Natural killer cell (primary cell): ENCODE results near the gene NELL2. TPM values are rescaled to one million over a fixed set of nuclear protein-coding genes. Genes with fewer than 3 reads are reported as not detected.

Experiments
- ATAC-seq, 3 donors: fragments of 150-1000 bp in 2 of 3; fragments of 200-7000 bp in 1 of 3; cut with Tn5 transposase; 1 replicate in 1 of 3; 2 replicates in 2 of 3; pipeline ENCODE4 v1.10.0; 2021; ENCODE audit warnings: mild to moderate bottlenecking in 2 of 3, moderate library complexity in 2 of 3
- DNase-seq, 2 donors: peaks; one replicate each; pipeline versions ENCODE4 v3.0.0 to v3.0.0-alpha.2; 2013 to 2021; ENCODE audit warnings: mixed read lengths in 1 of 2
- H3K27ac ChIP-seq: one replicate; pipeline ENCODE4 v1.5.1; 2013; ENCODE audit warnings: mild to moderate bottlenecking, low read length
- H3K27me3 ChIP-seq: one replicate; pipeline ENCODE4 v1.6.1; 2013; ENCODE audit warnings: low read length; ENCODE audit not compliant: control insufficient read depth, insufficient read depth
- H3K36me3 ChIP-seq: one replicate; pipeline ENCODE4 v1.6.1; 2013; ENCODE audit warnings: low read length; ENCODE audit not compliant: control insufficient read depth, insufficient read depth
- H3K4me1 ChIP-seq: one replicate; pipeline ENCODE4 v1.6.1; 2013; ENCODE audit warnings: low read length; ENCODE audit not compliant: control insufficient read depth, insufficient read depth
- H3K4me3 ChIP-seq: one replicate; pipeline ENCODE4 v1.5.1; 2013; ENCODE audit warnings: low read length
- H3K9me3 ChIP-seq: one replicate; pipeline ENCODE4 v1.6.1; 2013; ENCODE audit warnings: low read length; ENCODE audit not compliant: control insufficient read depth, insufficient read depth
- H3K27ac Mint-ChIP-seq, 2 donors: one replicate each; pipeline ENCODE4 v1.8.0; 2022; ENCODE audit warnings: mild to moderate bottlenecking in 2 of 2, mixed read lengths in 2 of 2, moderate library complexity in 1 of 2
- H3K27me3 Mint-ChIP-seq, 2 donors: one replicate each; pipeline ENCODE4 v1.8.0; 2022; ENCODE audit warnings: low read depth in 2 of 2, mixed read lengths in 2 of 2
- H3K36me3 Mint-ChIP-seq: one replicate; pipeline ENCODE4 v1.8.0; 2022; ENCODE audit warnings: mixed read lengths
- H3K4me1 Mint-ChIP-seq, 2 donors: one replicate each; pipeline ENCODE4 v1.8.0; 2022; ENCODE audit warnings: mixed read lengths in 2 of 2
- H3K4me3 Mint-ChIP-seq: one replicate; pipeline ENCODE4 v1.8.0; 2022; ENCODE audit warnings: mild to moderate bottlenecking, moderate library complexity, mixed read lengths
- H3K9me3 Mint-ChIP-seq, 2 donors: one replicate each; pipeline ENCODE4 v1.8.0; 2022; ENCODE audit warnings: mixed read lengths in 2 of 2
- CTCF ChIP-seq: fragments of 200-600 bp; IDR thresholded peaks from one replicate; pipeline ENCODE4 v1.8.0; 2022; ENCODE audit warnings: antibody characterized with exemption
- WGBS: methylation state at CpG from one replicate; pipeline ENCODE4 v1.1.7; 2013; ENCODE audit warnings: missing lambda C conversion rate; ENCODE audit not compliant: insufficient coverage; 5-methylcytosine and 5-hydroxymethylcytosine counted together
- intact Hi-C: fragments of 100-400 bp; cut with micrococcal nuclease; formaldehyde crosslinking; loops from one replicate; pipeline ENCODE4 v1.14.2; 2022
- total RNA-seq, 4 donors: library from RNA; stranded (reverse); fragments of 120-200 nt in 1 of 4; gene quantifications; one replicate each; pipeline versions ENCODE4 v1.2.3 to v1.2.4, GENCODE V29; 2013 to 2022

NELL2 gene
- total RNA-seq, 3 donors from 2014 or later (not counting 1 experiment from before 2014, with no cell fraction given), result 5.8 to 15.3 (median 14.0) TPM

- Histone ChIP-seq H3K9me3 (no peaks in the 10 kb centered on the region), H3K4me1 (no peaks in the 10 kb centered on the region), H3K27me3 (no peaks in the 10 kb centered on the region), H3K27ac (no peak overlapping the region), H3K4me3 (no peak overlapping the region), H3K36me3 (no peaks in the 10 kb centered on the region)
- ATAC-seq, result no peak
- H3K36me3 Mint-ChIP-seq, result no peaks in the 10 kb centered on the region
- intact Hi-C loops, result no loop called here
- no peaks in the 10 kb centered on the region for H3K4me1 Mint-ChIP-seq
- H3K9me3 Mint-ChIP-seq, result no peaks in the 10 kb centered on the region
- H3K4me3 Mint-ChIP-seq, result no peak overlapping the region
- DNase-seq, result peak in 1 of 2 donors; percentile 25
- 87% methylated on average over 3 of the region's 3 CpGs for whole genome bisulfite sequencing
- TF ChIP-seq CTCF, result no peak
- H3K27ac Mint-ChIP-seq, result no peak overlapping the region
- H3K27me3 Mint-ChIP-seq, result no peaks in the 10 kb centered on the region
These were observed 58.4 kb downstream of the NELL2 start for GRCh38 chr12:44817687-44818086.

GRCh38 chr12:44816446-44817017 lies 59.6 kb downstream of the NELL2 start:
- Mint-ChIP-seq H3K36me3 (no peaks in the 10 kb centered on the region), H3K4me3 (no peak overlapping the region), H3K27me3 (no peaks in the 10 kb centered on the region), H3K27ac (no peak overlapping the region), H3K4me1 (no peaks in the 10 kb centered on the region), H3K9me3 (no peaks in the 10 kb centered on the region)
- TF ChIP-seq CTCF, result no peak
- 86% methylated on average over 1 of the region's 4 CpGs for WGBS
- DNase-seq (no peak), ATAC-seq (no peak)
- H3K4me1 ChIP-seq, result no peaks in the 10 kb centered on the region
- intact Hi-C loops, result no loop called here
- H3K4me3 ChIP-seq, result no peak overlapping the region
- no peaks in the 10 kb centered on the region for H3K36me3 ChIP-seq
- H3K27ac ChIP-seq, result no peak overlapping the region
- no peaks in the 10 kb centered on the region for H3K27me3 ChIP-seq
- H3K9me3 ChIP-seq, result no peaks in the 10 kb centered on the region

GRCh38 chr12:44812062-44812461 lies 64.1 kb downstream of the NELL2 start:
- DNase-seq, result peak in 1 of 2 donors; percentile 84
- peak; percentile 23 for TF ChIP-seq CTCF
- Histone ChIP-seq H3K4me1 (no peaks in the 10 kb centered on the region), H3K27me3 (no peaks in the 10 kb centered on the region), H3K36me3 (no peaks in the 10 kb centered on the region), H3K4me3 (no peak overlapping the region), H3K27ac (no peak overlapping the region), H3K9me3 (no peaks in the 10 kb centered on the region)
- Mint-ChIP-seq H3K9me3 (no peaks in the 10 kb centered on the region), H3K36me3 (no peaks in the 10 kb centered on the region), H3K4me1 (no peaks in the 10 kb centered on the region), H3K27ac (no peak overlapping the region), H3K4me3 (no peak overlapping the region), H3K27me3 (peaks cover 0 to 3% of the 10 kb centered on the region in 2 donors)
- intact Hi-C loops, result loop anchor here (1.0 to 2.0 kb wide), 2 partner anchors 63 to 119 kb away; no protein-coding TSS in a partner anchor
- WGBS, result 100% methylated on average over 1 of the region's 1 CpG
- ATAC-seq, result peak in 2 of 3 donors; percentile 55 to 67

- H3K4me3 ChIP-seq, result no peak overlapping the region
- H3K4me1 Mint-ChIP-seq, result no peaks in the 10 kb centered on the region
- intact Hi-C loops, result no loop called here
- TF ChIP-seq CTCF, result no peak
- no peaks in the 10 kb centered on the region for H3K4me1 ChIP-seq
- H3K36me3 ChIP-seq, result no peaks in the 10 kb centered on the region
- peaks cover 0 to 3% of the 10 kb centered on the region in 2 donors for H3K27me3 Mint-ChIP-seq
- H3K36me3 Mint-ChIP-seq, result no peaks in the 10 kb centered on the region
- ATAC-seq, result no peak
- H3K4me3 Mint-ChIP-seq, result no peak overlapping the region
- H3K27ac ChIP-seq, result no peak overlapping the region
- no peaks in the 10 kb centered on the region for H3K9me3 ChIP-seq
- DNase-seq, result no peak
- no peaks in the 10 kb centered on the region for H3K9me3 Mint-ChIP-seq
- peaks cover 4% of the 10 kb centered on the region for H3K27me3 ChIP-seq
- H3K27ac Mint-ChIP-seq, result no peak overlapping the region
These were observed 72.0 kb downstream of the NELL2 start for GRCh38 chr12:44804068-44804467.
